ENCODE measurements around the gene SLF1.

GRCh38 chr5:94623877-94624276 lies 5.4 kb downstream of the SLF1 start:
- TF ChIP-seq CTCF (IDR thresholded peaks at IDR 0.05) (no peak), EP300 (IDR thresholded peaks at IDR 0.05) (no peak)

Measured in esophagus muscularis mucosa (tissue), 3 donors.